ENCODE measurements around the gene DPY19L1.

Gene DPY19L1

GRCh38 chr7:35021445-35021844 is 15.8 kb downstream of the DPY19L1 start:
- no peak for DNase-seq (ENCODE audit: low read depth)
- TF ChIP-seq CTCF (IDR thresholded peaks at IDR 0.05; ENCODE audit: low read depth, low read length, missing control alignments) = no peak
- no peak overlapping the region for H3K4me3 ChIP-seq (ENCODE audit: low read depth, low read length)

- H3K4me3 ChIP-seq (ENCODE audit: low read depth, low read length) = no peak overlapping the region
- DNase-seq (ENCODE audit: low read depth) = no peak
- no peak for TF ChIP-seq CTCF (IDR thresholded peaks at IDR 0.05; ENCODE audit: low read depth, low read length, missing control alignments)
Measured at GRCh38 chr7:35019801-35020200, 17.5 kb downstream of the DPY19L1 start.

- TF ChIP-seq CTCF (IDR thresholded peaks at IDR 0.05; ENCODE audit: low read depth, low read length, missing control alignments) = no peak
Measured at GRCh38 chr7:35019179-35019729, 18.0 kb downstream of the DPY19L1 start.

GRCh38 chr7:35015346-35015859 is 21.9 kb downstream of the DPY19L1 start:
- no peak overlapping the region for H3K4me3 ChIP-seq (ENCODE audit: low read depth, low read length)
- DNase-seq (ENCODE audit: low read depth) = no peak
- no peak for TF ChIP-seq CTCF (IDR thresholded peaks at IDR 0.05; ENCODE audit: low read depth, low read length, missing control alignments)

More at GRCh38 chr7:35019179-35019729, 18.0 kb downstream of the DPY19L1 start:
- no peak overlapping the region for H3K4me3 ChIP-seq (ENCODE audit: low read depth, low read length)
- DNase-seq (ENCODE audit: low read depth) = no peak

GRCh38 chr7:35012160-35012559 is 25.1 kb downstream of the DPY19L1 start:
- no peak for DNase-seq (ENCODE audit: low read depth)
- no peak overlapping the region for H3K4me3 ChIP-seq (ENCODE audit: low read depth, low read length)
- TF ChIP-seq CTCF (IDR thresholded peaks at IDR 0.05; ENCODE audit: low read depth, low read length, missing control alignments) = no peak

- DNase-seq (ENCODE audit: low read depth) = no peak
- no peak for TF ChIP-seq CTCF (IDR thresholded peaks at IDR 0.05; ENCODE audit: low read depth, low read length, missing control alignments)
- H3K4me3 ChIP-seq (ENCODE audit: low read depth, low read length) = no peak overlapping the region
Measured at GRCh38 chr7:35011085-35011484, 26.2 kb downstream of the DPY19L1 start.

GRCh38 chr7:35007768-35008167 is 29.5 kb downstream of the DPY19L1 start:
- no peak for TF ChIP-seq CTCF (IDR thresholded peaks at IDR 0.05; ENCODE audit: low read depth, low read length, missing control alignments)
- DNase-seq (ENCODE audit: low read depth) = no peak
- no peak overlapping the region for H3K4me3 ChIP-seq (ENCODE audit: low read depth, low read length)

Measured in GM12864 (cell line).